Stimulated activated CD4-positive, alpha-beta T cell treated with anti-CD3 and anti-CD28 coated beads, Interleukin-12 subunit alpha, Interleukin-12 subunit beta, amount 100 ng/mL, for 24 hours (primary cell): ENCODE data around the gene SAMD4A.
A peak's percentile ranks its signal among the peaks of the same experiment; 100 is the strongest.
"Not testable (repeated sequence)": the region's sequence is repeated elsewhere in the genome, so short reads cannot be mapped to it uniquely, and the experiment has no call there.

Source experiments
- DNase-seq, 2 experiments: peaks; one replicate each; pipeline ENCODE4 v3.0.0-alpha.2; 2020; ENCODE audit warnings: low read depth in 2 of 2

The SAMD4A gene

DNA sequence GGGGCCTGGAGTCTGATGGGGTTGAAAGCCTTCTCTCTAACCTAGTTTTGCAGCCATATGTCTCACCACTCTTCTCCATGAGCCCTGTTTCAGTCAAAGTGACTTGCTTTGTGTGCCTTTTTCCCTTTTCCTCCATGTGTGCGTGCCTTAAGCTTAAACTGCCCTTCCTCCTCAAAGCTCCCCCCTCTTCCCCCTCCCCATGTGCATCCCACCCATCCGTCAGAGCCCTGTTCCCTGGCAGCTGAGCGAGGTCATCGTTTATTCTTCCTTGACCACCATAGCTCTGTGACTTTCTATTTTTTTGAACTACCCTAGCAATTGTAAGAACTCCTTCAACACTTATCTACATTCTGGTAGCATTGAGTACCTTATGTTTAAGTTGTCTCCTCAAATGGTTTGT is 24.9 kb downstream of the SAMD4A start:
- DNase-seq, result no peak

DNA sequence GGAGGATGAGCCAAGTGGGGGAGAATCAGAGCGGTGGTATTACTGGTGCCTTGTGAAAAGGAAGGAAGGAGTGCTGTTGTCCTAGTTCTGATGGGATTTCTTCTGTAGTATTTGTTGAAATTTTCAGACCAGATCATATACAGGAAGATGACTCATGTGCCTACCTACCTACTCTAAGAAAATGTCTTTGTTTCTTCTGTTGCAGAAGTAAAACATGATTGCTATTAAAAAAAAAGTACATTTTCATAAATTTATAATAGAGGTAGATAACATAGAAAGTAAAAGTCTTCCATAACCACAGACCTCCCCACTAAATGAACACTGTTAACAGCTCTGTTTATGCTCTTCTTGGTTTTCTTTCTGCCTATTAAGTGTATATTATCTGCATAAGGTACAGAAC is 26.9 kb downstream of the SAMD4A start:
- DNase-seq, result no peak

DNA sequence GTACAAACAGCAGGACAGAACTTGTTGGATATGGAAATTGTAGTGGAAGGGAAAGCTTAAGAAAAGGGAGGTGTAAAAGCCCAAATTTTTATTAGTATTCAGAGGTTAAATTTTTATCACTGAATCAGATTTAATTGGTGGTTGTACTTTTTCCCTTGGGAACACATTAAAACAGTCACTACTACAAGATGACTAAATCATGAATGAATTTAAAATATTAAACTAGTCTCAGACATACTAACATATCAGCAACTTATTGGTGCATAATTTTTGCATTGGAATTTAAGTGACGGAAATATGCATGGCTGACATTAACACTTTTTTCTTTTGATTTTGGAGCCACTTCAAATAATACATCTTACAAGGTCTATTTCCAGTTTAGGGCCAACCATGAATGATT is 27.6 kb downstream of the SAMD4A start:
- no peak for DNase-seq

DNA sequence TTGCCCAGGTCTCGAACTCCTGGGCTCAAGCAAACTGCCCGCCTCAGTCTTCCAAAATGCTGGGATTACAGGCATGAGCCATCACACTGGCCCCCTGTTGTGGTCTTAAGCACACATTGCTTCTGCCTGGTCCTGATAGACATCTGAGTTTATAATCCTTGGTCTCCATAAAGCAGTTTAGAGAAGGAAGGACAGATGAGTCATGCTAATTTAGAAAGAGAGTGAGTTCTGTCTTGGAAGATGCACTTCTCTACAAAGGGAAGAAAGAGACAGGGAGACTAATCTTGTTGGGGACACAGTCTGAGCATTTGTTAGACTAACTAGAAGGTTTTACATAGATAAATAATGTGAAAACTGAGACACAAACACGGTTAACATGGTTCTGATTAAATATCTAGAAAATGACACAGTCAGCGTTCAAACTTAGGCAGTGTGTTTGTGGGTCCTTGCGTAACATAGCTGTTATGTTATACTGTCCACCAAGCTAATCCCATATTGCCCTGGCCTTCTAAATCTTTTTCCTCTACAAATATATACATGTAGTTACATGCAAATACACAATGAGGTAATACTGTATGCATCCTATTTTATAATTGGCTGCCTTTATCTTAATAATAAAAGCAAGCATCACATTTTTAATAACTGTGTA is 31.0 kb downstream of the SAMD4A start:
- DNase-seq, result no peak

DNA sequence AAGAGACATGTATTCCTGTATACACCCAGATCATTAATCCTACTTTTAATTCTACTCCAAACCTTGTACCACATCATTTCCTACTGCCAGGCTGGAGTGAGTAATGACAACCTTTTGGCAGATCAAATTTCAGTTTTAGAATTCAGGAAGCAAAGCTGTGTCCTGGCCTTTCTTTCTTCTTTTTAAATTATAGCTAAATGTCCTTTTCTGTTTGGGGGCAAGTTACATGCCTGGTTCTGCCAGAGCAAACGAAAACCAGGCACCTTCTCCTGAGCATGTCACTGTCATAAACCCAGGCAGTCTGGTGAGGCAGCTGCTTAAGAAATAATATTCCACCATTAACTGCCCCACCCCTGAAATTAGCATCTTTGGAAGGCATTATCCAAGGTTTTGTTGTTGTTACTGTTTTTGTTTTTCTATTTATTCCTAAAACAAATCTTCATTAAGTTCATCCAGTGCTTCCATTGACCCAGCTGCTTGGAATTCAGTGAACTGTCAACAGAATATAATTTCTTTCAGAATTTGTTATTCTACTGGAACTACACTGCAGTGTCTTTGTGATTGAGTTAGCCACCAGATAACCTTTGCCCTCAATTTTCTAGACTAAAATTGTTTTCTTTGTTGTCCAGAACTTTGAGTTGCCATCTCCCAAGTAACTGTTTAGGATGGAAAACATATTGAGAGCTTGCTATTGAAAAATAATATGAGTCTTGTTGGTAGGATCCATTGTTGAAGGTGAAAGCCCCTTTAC is 33.2 kb downstream of the SAMD4A start:
- DNase-seq, result no peak

DNA sequence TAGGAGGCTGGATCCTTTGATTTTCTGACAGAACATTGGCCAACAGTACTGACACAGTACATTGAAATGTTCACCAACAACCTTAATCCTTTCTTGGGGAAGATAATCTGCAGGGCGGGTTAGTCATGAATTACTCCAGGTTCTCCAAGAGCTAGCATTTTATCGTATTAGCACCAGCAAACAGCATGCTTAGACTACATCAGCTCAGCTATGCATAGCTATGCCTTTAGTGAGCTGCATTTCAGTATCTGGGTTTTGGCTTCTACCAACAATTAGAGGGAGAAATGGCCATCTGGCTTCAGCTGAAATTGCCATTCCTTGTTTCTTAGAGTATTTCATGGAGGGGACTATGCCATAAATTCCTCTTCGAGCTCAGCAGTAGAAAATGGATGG is 33.8 kb downstream of the SAMD4A start:
- no peak for DNase-seq

DNA sequence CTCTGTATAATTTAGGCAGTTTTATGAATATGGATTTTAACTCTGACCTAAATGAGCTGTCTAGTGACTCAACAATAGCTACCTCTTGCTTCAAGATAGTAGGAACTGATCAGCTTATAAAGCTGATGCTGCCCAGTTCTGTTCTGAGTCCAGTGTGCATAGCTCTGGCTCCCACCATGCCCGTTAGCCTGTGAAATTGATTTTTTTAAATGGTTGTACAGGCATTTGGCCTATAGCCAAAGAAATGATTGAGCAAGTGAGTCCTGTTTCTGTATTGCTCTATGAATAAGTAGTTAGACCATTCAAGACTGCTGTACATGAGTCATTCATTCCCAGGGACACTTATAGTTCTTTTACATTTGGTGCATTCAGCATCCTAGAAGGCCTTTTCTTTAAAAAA is 36.4 kb downstream of the SAMD4A start:
- DNase-seq, result no peak

DNA sequence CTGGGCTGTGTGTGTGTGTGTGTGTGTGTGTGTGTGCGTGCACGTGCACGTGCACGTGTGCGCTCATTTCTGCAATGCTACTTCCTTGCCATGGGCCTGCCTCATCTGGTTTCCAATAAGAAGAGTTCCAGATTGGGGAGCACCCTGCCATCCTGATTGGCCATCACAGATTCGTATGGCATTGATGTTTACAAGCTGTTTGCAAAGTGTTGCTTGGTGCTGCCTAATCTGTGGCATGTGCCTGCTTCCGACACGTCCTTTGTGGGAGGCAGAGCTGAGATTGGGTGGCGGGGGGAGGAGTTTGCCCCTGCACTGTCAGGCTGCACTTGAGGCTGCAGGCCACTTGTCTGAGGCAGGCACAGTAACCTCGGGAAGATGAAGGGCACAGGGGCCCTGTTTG is 39.2 kb downstream of the SAMD4A start:
- DNase-seq, result no peak

DNA sequence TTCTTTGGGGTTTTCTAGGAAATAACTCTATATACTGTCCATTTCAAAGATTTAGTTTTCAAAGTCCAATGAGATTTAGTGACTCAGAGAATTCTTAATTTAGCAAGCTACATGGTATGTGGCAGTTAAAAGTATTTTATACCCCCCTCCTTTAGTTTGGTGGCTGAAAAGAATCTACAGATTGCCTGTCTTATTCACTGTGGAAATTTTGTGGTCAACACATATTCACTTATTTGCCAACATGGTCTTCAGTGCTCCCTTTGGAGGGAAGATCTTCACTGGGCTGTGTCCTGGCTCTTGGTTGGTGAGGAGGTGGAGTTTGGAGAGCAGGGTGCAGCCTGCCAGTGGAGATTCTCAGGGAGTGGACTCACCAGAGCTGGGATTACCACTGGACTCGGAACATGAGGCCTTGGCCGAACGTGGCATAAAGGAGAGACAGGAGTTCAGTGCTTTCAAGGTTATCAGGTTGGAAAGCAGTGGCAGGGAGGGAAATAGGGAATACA is 39.8 kb downstream of the SAMD4A start:
- DNase-seq, result no peak

DNA sequence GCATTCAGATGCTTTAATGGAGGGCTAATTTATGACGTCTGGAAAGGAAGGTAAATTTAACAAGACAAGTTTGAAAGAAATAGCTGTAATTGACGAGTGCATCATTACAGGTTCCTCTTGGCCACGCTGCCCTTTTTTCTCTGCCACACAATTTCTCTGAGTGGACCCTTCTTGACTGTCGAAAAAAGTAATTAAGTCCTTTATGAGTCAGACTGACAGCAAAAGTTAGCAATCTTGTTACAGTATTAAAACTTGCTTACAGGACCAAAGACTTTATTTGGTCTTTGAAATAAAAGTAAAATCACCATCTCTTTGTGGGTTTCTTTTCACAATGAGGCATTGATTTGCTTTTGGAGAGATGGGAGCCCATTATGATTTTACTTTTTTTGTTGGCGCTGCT is 42.6 kb downstream of the SAMD4A start:
- DNase-seq, result no peak

DNA sequence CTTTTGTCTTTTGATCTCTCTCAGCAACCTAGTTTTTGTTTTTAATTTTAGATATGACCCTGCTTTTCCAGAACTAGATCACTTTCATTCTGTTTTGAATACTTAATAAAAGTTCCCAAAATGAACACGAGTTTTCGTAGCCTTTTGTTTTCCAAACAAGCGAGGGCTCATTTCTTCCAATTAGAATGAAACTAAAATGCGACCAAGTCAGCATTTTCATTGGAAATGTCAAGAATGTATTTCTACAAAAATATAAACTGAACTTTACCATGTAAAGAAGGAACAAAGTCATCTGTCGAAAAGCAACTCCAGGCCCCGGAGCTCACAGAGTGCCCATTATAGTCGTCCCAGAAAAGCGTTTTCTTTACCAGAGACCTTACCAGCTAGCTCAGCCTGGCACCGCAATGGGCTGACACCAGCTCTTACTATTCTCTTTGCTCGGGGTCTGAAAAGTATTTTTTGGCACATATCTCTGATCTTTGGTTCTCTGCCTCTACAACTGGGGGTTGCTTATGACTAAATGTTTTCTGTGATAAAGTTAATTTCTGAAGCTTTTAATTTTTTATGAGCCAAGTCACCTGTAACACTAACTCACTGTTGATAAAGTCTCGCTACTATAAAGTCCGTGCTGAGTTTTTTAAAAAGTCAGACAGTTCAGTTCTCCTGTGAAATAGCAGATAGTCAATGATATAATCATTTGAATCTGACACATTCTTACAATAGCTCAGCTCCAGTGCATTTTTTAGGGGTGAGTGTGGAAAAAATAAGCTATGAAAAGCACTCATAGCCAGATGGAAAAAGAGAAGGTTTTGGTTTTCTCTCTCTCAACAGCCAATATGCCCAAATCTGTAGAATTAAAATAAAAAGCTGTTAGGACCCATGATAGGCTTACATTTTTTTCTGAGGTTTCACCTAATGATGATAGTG is 43.4 kb downstream of the SAMD4A start:
- DNase-seq, result no peak

DNA sequence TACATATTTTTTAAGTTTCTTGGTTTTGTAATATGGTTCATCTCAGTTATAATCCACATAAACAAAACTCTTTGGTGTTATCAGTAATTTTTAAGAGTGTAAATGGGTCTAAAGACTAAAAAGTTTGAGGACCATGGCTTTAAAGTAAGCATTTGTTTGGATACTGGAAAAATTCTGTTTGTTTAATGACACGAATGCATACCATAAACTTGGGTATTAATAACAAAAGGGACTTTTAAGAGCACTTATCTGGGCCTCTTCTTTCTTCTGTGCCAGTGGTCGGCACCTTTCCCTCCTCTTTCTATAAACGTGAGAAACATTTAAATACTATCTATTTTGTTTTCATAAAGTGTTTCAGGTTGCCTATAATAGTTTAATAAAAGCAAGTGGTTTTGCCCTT is 47.4 kb downstream of the SAMD4A start:
- DNase-seq, result no peak

DNA sequence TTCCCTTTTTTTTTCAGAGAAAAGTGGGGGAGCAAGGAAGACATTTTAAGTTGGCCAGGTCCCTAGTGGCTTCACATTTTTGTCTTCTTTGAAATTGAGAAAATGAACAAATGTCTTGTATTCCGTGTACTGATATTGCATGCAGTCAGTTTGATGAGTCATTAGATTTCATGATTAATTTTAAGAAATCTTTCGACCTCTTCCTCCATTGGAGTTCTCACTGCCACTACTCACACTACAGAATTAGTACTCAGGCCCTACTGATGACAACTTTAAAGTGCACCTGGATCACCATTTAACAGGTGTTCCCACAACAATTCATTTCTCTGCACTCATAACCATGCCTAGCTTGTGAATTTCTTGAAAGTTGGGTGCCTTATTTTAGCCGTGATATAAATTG is 50.5 kb downstream of the SAMD4A start:
- DNase-seq, result no peak

DNA sequence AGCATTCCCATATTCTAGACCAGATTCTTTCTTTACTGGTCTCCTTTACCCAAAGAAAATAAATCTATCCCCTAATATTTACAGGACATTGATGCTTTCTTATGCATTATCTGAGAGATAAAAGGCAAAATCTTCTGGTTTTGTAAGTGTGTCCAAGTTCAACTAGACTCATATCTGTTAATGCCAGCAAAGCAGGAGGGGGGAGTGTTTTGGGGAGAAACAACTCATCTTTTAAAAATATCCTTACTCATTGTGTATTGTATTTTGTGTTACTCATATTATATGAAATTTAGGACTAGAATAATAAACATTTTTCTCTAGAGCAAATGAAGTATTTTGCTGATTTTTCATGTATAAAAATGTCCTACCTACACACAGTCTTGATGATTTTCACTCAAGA is 54.8 kb downstream of the SAMD4A start:
- no peak for DNase-seq

DNA sequence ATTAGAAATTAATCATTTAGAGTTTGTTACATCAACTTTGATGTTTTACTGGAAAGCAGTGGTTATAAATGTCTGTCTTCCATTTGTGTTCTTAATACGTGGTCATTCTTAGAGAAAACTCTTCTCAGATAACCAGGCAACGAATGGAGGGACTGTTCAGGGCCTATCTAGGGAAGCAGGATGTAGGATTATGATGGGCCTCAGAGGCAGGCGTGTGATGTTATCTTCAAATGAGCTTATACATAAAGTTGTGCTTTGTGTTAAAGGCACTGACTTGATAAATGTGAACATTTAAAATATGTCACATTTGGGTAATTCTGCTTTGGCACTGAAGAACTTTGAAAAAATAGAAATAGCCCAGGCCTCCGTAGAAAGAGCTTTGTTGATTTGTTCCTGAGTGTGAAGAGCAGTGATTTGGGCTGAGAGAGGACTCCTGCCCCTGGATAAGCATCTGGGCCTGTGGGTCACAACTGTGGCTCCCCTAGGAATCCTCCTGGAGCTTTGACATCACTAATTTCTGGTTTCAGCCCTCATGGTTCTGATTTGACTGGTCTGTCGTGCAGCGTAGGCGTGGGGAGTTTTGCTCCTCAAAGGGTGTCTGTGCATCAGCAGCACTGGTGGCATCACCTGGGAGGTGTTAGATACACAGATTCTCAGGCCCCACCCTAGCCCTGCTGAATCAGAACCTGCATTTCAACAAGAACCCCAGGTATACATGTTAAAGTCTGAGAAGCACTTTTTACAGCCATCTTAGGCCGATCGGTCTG is 55.4 kb downstream of the SAMD4A start:
- peak; percentile 20 to 56 for DNase-seq

DNA sequence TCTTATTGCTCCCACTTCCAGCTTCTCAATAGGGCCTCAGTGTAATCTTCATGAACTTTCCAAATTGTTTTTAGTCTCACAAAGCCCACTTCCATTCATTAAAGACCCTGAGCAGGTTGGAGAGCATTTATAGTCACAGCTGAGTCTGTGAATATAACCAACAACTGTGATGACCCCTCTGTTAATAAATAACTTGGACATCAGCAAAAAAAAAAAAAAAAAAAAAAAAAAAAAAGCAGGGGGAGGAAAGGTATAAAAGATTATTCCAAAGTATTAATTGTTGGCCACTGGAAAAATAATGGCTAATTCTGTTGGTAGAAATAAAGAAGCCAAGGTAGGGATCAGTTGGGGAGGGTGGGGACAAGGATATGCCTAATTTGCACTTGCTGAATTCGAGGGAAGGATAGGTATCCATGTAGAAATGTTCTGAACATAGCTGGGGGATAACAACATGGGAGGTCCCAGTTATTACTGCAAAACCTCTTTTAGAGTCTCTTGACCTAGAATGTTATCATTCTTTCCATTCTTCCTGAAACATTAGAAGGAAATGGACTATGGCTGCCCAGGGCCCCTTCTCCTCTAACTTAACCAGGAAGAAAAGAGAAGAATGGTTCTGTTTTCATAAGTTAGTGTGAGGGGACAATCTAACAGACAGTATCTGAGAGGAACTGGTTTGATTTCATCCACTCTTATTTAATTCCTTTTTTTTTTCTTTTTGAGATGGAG is 56.5 kb downstream of the SAMD4A start:
- no peak for DNase-seq

DNA sequence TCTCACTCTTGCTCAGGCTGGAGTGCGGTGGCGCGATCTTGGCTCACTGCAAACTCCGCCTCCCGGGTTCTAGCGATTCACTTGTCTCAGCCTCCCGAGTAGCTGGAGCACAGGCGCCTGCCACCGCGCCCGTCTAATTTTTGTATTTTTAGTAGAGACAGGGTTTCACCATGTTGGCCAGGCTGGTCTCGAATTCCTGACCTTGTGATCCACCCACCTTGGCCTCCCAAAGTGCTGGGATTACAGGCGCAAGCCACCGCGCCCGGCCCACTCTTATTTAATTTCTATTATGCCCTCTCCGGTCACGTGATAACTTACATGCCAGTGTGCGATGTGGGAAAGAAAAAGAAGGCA is 57.1 kb downstream of the SAMD4A start:
- not testable (repeated sequence) for DNase-seq

DNA sequence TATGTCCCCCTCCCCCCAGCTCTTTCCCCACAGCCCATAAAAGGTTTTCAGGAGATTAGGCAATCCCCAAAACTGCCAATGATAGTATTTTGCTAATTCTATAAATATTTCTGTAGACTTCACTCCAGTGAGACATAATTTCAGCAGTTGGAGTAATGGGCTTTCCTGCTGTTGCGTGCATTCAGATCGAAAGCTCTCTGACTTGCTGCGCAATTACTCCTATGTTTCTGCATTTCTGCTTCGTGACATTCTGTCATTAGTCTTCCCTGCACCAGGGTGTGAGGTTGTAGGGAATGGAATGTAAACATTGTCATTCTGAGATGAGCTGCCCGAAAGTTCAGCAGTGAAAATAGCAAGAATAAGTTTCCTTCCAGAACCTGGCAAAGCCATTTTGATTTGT is 58.2 kb downstream of the SAMD4A start:
- DNase-seq, result no peak

DNA sequence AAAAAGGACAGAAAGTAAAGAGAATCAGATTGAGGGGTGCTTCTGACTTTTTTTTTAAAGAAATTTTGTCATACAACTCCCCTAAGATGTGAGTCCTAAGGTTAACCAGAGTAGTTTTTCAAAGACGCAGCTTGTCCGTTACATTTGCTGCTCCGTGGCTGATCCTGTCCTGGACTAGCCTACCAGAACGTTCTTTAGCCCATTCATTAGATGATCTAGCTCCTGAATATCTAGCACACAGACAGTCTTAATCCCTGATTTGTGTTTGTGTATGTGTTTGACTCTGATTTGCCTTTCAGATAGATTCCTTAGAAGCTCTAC is 60.3 kb downstream of the SAMD4A start:
- no peak for DNase-seq

DNA sequence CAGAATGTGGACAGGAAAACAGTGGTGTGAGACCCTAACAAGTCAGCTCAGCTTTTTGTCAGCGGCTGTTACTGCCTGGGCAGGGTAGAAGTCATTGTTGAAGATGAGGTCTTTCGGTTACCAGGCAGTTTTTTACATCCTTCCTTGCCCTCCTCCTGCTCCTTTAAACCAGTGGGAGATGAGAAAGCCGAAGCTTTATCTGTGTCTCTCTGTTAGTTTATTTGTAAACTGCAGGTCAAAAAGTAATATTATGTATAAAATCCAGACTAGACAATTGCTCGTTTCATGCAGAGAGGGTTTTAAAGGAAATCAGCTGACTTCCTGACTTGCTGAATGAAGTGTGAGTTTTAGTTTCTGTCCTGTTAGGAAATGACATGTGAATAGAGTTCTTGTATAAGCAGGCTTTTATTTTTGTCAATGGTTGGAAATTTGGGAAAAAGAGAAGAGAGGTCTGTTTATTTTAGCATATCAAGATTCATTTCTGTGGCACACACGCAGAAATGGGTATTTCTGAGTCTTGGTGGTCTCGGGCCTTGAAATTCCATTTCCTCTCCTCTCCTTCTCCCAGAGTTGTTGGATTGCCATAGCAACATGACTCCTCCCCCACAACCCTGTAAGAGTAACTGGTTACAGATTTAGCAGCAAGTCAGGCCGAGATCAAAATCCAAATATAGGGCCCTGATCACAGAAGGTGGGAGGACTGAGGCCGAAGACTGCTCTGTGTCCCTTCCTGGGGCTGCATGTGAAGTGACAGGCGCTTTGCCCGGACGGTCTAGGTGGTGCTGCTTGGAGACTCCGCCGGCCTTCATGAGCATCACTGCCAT is 60.8 kb downstream of the SAMD4A start:
- DNase-seq, result peak in 1 of 2 experiments; percentile 20
